Liver (tissue), 3 donors: ENCODE data around the gene PALLD.

Source experiments
- FOXA1 ChIP-seq: IDR thresholded peaks from 2 replicates; pipeline ENCODE4 v1.6.1; 2016; ENCODE audit warnings: antibody characterized with exemption
- GABPA ChIP-seq, 2 donors: IDR thresholded peaks in 1 of 2; conservative IDR thresholded peaks in 1 of 2; 2 replicates each; pipeline ENCODE4 v1.6.1; 2016; ENCODE audit warnings: antibody characterized with exemption in 2 of 2, mild to moderate bottlenecking in 1 of 2, moderate library complexity in 1 of 2
- HNF4A ChIP-seq, 2 donors: conservative IDR thresholded peaks; 2 replicates each; pipeline ENCODE4 v1.6.1; 2016; ENCODE audit warnings: antibody characterized with exemption in 2 of 2, mild to moderate bottlenecking in 2 of 2
- JUND ChIP-seq, 2 donors: IDR thresholded peaks; 2 replicates each; pipeline ENCODE4 v1.6.1; 2016; ENCODE audit warnings: antibody characterized with exemption in 2 of 2
- RAD21 ChIP-seq, 2 donors: IDR thresholded peaks; 2 replicates each; pipeline ENCODE4 v1.6.1; 2016; ENCODE audit warnings: antibody characterized with exemption in 2 of 2, mild to moderate bottlenecking in 2 of 2
- REST ChIP-seq: IDR thresholded peaks from 2 replicates; pipeline ENCODE4 v1.6.1; 2016; ENCODE audit warnings: antibody characterized with exemption, mild to moderate bottlenecking
- RXRA ChIP-seq, 2 donors: IDR thresholded peaks; 2 replicates each; pipeline ENCODE4 v1.6.1; 2017 to 2018; ENCODE audit warnings: antibody characterized with exemption in 2 of 2, mild to moderate bottlenecking in 1 of 2
- SP1 ChIP-seq: IDR thresholded peaks from 2 replicates; pipeline ENCODE4 v1.6.1; 2018; ENCODE audit warnings: antibody characterized with exemption, mild to moderate bottlenecking
- TAF1 ChIP-seq: conservative IDR thresholded peaks from 2 replicates; pipeline ENCODE4 v1.6.1; 2016; ENCODE audit warnings: antibody characterized with exemption, mild to moderate bottlenecking
- YY1 ChIP-seq: IDR thresholded peaks from 2 replicates; pipeline ENCODE4 v1.6.1; 2016; ENCODE audit warnings: antibody characterized with exemption, mild to moderate bottlenecking
- TF ChIP-seq, protein P1 (sequence below): fragments of 150-350 bp; IDR thresholded peaks from 2 replicates; pipeline ENCODE4 v1.5.1; 2017; ENCODE audit warnings: improper control_type of control experiment, low read depth, low read length; ENCODE audit not compliant: missing input control
- TF ChIP-seq, protein P2 (sequence below): IDR thresholded peaks from 2 replicates; pipeline ENCODE4 v1.6.1; 2016; ENCODE audit warnings: antibody characterized with exemption
- TF ChIP-seq, protein P3 (sequence below): IDR thresholded peaks from 2 replicates; pipeline ENCODE4 v1.6.1; 2016; ENCODE audit warnings: antibody characterized with exemption
- TF ChIP-seq, protein P4 (sequence below): IDR thresholded peaks from 2 replicates; pipeline ENCODE4 v1.6.1; 2016; ENCODE audit warnings: antibody characterized with exemption
- donor health status: healthy.
- donor health status: healthy.

DNA sequence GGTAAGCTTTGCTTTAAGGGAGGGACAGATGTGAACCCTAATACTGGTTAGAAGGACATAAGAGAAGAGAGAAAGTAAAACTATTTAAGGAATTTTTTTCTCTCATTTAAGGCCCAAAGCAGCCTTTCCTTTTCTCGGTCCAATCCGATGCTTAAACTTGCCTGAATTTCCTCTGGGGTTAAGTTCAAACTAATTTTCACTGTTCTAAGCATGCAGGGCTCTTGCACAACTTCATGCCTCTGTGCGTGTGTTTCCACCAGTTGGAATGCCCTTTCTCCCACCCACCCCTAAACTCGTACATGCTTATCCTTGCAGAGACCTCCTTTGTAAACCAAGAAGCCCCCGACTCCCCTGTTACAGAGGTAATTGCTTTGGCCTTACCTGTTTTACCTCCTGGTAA is 308.5 kb downstream of the PALLD start:
- TF ChIP-seq, protein P1, sequence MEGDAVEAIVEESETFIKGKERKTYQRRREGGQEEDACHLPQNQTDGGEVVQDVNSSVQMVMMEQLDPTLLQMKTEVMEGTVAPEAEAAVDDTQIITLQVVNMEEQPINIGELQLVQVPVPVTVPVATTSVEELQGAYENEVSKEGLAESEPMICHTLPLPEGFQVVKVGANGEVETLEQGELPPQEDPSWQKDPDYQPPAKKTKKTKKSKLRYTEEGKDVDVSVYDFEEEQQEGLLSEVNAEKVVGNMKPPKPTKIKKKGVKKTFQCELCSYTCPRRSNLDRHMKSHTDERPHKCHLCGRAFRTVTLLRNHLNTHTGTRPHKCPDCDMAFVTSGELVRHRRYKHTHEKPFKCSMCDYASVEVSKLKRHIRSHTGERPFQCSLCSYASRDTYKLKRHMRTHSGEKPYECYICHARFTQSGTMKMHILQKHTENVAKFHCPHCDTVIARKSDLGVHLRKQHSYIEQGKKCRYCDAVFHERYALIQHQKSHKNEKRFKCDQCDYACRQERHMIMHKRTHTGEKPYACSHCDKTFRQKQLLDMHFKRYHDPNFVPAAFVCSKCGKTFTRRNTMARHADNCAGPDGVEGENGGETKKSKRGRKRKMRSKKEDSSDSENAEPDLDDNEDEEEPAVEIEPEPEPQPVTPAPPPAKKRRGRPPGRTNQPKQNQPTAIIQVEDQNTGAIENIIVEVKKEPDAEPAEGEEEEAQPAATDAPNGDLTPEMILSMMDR = no peak
- no peak for TF ChIP-seq JUND (IDR thresholded peaks at IDR 0.05)
- TF ChIP-seq YY1 = no peak
- TF ChIP-seq, protein P2, sequence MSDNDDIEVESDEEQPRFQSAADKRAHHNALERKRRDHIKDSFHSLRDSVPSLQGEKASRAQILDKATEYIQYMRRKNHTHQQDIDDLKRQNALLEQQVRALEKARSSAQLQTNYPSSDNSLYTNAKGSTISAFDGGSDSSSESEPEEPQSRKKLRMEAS = no peak
- no peak for TF ChIP-seq TAF1
- TF ChIP-seq REST = no peak
- no peak for TF ChIP-seq GABPA (IDR thresholded peaks at IDR 0.05 in 1 of 2, conservative IDR thresholded peaks at IDR 0.05 in 1 of 2)
- TF ChIP-seq RAD21 (IDR thresholded peaks at IDR 0.05) = no peak
- TF ChIP-seq SP1 = no peak
- TF ChIP-seq, protein P3, sequence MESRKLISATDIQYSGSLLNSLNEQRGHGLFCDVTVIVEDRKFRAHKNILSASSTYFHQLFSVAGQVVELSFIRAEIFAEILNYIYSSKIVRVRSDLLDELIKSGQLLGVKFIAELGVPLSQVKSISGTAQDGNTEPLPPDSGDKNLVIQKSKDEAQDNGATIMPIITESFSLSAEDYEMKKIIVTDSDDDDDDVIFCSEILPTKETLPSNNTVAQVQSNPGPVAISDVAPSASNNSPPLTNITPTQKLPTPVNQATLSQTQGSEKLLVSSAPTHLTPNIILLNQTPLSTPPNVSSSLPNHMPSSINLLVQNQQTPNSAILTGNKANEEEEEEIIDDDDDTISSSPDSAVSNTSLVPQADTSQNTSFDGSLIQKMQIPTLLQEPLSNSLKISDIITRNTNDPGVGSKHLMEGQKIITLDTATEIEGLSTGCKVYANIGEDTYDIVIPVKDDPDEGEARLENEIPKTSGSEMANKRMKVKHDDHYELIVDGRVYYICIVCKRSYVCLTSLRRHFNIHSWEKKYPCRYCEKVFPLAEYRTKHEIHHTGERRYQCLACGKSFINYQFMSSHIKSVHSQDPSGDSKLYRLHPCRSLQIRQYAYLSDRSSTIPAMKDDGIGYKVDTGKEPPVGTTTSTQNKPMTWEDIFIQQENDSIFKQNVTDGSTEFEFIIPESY = no peak
- TF ChIP-seq RXRA (IDR thresholded peaks at IDR 0.05) = no peak
- TF ChIP-seq FOXA1 = no peak
- no peak for TF ChIP-seq HNF4A (conservative IDR thresholded peaks at IDR 0.05)
- TF ChIP-seq, protein P4, sequence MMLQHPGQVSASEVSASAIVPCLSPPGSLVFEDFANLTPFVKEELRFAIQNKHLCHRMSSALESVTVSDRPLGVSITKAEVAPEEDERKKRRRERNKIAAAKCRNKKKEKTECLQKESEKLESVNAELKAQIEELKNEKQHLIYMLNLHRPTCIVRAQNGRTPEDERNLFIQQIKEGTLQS = no peak
